Mesendoderm (in vitro differentiated cells): Measurements from ENCODE around the gene KIF9.
A peak's percentile ranks its signal among the peaks of the same experiment; 100 is the strongest.
"Not testable (repeated sequence)": the region's sequence is repeated elsewhere in the genome, so short reads cannot be mapped to it uniquely, and the experiment has no call there.

Source experiments
- DNase-seq: peaks from one replicate; pipeline ENCODE4 v3.0.0; 2013
- H2AK5ac ChIP-seq: 2 replicates; pipeline ENCODE4 v1.6.1; 2013; ENCODE audit warnings: low read length, inconsistent platforms
- H2BK120ac ChIP-seq: 2 replicates; pipeline ENCODE4 v1.6.1; 2013; ENCODE audit warnings: low read depth, mild to moderate bottlenecking, low read length, moderate library complexity, mixed read lengths
- H2BK15ac ChIP-seq: replicated peaks from 2 replicates; pipeline ENCODE4 v1.6.1; 2013; ENCODE audit warnings: low read depth, mild to moderate bottlenecking, moderate library complexity
- H2BK5ac ChIP-seq: 2 replicates; pipeline ENCODE4 v1.6.1; 2013; ENCODE audit warnings: low read length, inconsistent platforms
- H3K18ac ChIP-seq: 2 replicates; pipeline ENCODE4 v1.6.1; 2013; ENCODE audit warnings: mild to moderate bottlenecking, low read length, mixed read lengths
- H3K23ac ChIP-seq: one replicate; pipeline ENCODE4 v1.6.1; 2013; ENCODE audit warnings: low read length
- H3K27ac ChIP-seq: 2 replicates; pipeline ENCODE4 v1.5.1; 2013; ENCODE audit warnings: low read depth, mild to moderate bottlenecking, inconsistent platforms, low read length, moderate library complexity
- H3K27me3 ChIP-seq: 2 replicates; pipeline ENCODE4 v1.6.1; 2013; ENCODE audit warnings: low read length, control low read depth, mild to moderate bottlenecking, inconsistent platforms; ENCODE audit not compliant: insufficient read depth, poor library complexity
- H3K36me3 ChIP-seq: 2 replicates; pipeline ENCODE4 v1.6.1; 2013; ENCODE audit warnings: low read length, inconsistent platforms; ENCODE audit not compliant: control insufficient read depth, insufficient read depth
- H3K4ac ChIP-seq: one replicate; pipeline ENCODE4 v1.6.1; 2013; ENCODE audit warnings: low read depth, mild to moderate bottlenecking, low read length, moderate library complexity
- H3K4me1 ChIP-seq: 2 replicates; pipeline ENCODE4 v1.6.1; 2013; ENCODE audit warnings: low read depth, low read length, inconsistent platforms; ENCODE audit not compliant: control insufficient read depth
- H3K4me2 ChIP-seq: 2 replicates; pipeline ENCODE4 v1.6.1; 2013; ENCODE audit warnings: low read length
- H3K4me3 ChIP-seq: 2 replicates; pipeline ENCODE4 v1.5.1; 2013; ENCODE audit warnings: mild to moderate bottlenecking, low read length
- H3K56ac ChIP-seq: one replicate; pipeline ENCODE4 v1.6.1; 2013; ENCODE audit warnings: low read length
- H3K79me1 ChIP-seq: 2 replicates; pipeline ENCODE4 v1.6.1; 2013; ENCODE audit warnings: low read length, inconsistent platforms
- H3K79me2 ChIP-seq: 2 replicates; pipeline ENCODE4 v1.6.1; 2013; ENCODE audit warnings: mild to moderate bottlenecking, low read length; ENCODE audit not compliant: control insufficient read depth, insufficient read depth
- H3K9ac ChIP-seq: 2 replicates; pipeline ENCODE4 v1.6.1; 2013; ENCODE audit warnings: low read length, inconsistent platforms
- H4K5ac ChIP-seq: one replicate; pipeline ENCODE4 v1.6.1; 2013; ENCODE audit warnings: low read length
- H4K8ac ChIP-seq: one replicate; pipeline ENCODE4 v1.6.1; 2013; ENCODE audit warnings: low read depth, mild to moderate bottlenecking, control low read depth, low read length, moderate library complexity
- WGBS: extraction: QIAGEN DNeasy Blood & Tissue Kit; methylation state at CpG from one replicate; pipeline ENCODE4 v1.1.7; 2013; ENCODE audit warnings: low lambda C conversion rate, missing lambda C conversion rate; ENCODE audit not compliant: insufficient coverage; ENCODE audit errors: extremely low coverage; 5-methylcytosine and 5-hydroxymethylcytosine counted together

KIF9 gene

DNA sequence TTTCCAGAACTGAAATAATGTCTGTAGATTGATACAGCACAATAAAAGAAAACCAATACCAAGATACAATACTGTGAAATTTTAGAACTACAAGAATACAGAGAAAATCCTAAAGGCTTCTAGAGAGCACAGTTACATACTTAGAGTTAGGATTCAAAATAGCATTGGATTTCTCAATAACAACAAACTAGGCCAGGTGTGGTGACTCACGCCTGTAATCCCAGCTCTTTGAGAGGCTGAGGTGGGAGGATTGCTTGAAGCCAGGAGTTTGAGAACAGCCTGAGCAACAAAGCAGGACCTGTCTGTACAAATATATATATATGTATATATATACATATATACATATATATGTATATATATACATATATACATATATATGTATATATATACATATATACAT is 33.6 kb upstream of the KIF9 start:
- H2BK5ac ChIP-seq, H3K23ac ChIP-seq, H3K4me1 ChIP-seq, H3K27ac ChIP-seq, H3K4me2 ChIP-seq, H3K79me2 ChIP-seq, H2BK15ac ChIP-seq, H3K27me3 ChIP-seq, H4K5ac ChIP-seq, H3K36me3 ChIP-seq, DNase-seq, H2BK120ac ChIP-seq, H3K4ac ChIP-seq, H3K9ac ChIP-seq, H3K4me3 ChIP-seq, H3K56ac ChIP-seq, H2AK5ac ChIP-seq, H4K8ac ChIP-seq, H3K79me1 ChIP-seq, H3K18ac ChIP-seq: not testable (repeated sequence)
- no CpG with 5 or more reads among the region's 1 CpG for WGBS

DNA sequence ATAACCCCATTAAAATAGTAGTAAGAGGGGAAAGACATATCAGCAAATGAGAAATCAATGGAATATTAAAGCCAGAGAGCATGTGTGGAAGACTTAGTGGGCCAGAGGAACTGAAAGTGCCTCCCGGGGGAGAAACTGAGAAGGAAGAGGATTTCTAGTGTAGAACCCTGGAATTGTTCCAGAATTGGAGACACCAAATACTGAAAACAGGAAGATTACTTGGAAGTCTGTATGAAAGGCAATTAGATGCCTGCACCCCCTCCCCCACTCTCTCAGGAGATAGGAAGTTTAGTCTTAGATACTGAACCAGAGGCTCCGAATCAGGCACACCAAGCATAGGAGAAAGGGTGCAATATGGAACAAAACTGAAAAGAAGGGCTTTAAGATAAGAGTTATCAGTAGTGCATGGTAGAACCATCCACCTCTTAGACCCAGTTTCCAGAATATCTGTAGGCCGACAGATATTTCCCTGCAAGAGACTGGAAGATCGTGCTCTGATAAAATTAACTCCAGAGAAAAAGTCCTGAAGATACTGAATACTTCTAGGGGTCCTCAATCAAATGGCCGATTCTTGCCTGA is 32.6 kb upstream of the KIF9 start:
- Histone ChIP-seq H3K36me3 (peaks cover 2% of the 10 kb centered on the region), H4K8ac (no peak overlapping the region), H3K9ac (no peak overlapping the region), H3K4ac (no peak overlapping the region), H4K5ac (no peak overlapping the region), H3K79me1 (peaks cover 3% of the 10 kb centered on the region), H2AK5ac (no peak overlapping the region), H3K56ac (no peak overlapping the region), H3K27ac (no peak overlapping the region), H3K18ac (no peak overlapping the region), H3K79me2 (peaks cover under 1% of the 10 kb centered on the region), H3K27me3 (no peaks in the 10 kb centered on the region), H3K4me3 (no peak overlapping the region), H3K23ac (no peak overlapping the region), H2BK15ac (no peak overlapping the region), H3K4me1 (peaks cover 3% of the 10 kb centered on the region), H2BK5ac (no peak overlapping the region), H2BK120ac (no peak overlapping the region), H3K4me2 (no peak overlapping the region)
- WGBS: no CpG with 5 or more reads among the region's 5 CpGs
- peak; percentile 10 for DNase-seq

DNA sequence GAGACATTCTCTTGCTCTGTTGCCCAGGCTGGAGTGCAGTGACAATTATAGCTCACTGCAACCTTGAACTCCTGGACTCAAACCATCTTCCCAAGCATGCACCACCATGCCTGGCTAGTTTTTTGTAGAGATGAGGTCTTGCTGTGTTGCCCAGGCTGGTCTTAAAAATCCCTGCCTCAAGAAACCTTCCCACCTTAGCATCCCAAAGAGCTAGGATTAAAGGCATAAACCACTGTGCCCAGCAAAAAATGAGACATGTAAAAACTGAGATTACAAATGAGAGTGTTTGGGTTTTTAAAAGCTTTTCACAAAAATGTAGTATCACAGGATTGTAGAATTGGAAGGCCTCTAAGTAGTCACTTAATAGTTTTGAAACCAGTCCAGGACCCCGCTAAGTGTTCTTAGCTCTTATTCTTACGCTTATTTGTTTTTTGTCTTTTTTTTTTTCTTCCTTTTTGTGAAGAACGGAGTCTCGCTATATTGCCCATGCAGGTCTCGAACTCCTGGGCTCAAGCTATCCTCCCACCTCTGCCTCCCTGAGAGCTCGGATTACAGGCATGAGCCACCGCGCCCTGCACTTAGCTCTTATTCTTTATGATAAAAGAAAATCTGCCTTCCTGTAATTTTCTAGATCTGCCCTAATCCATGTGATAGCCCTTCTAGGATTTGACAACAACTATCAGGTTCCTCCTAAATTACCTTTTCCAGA is 31.6 kb upstream of the KIF9 start:
- no CpG with 5 or more reads among the region's 8 CpGs for WGBS
- no peak for DNase-seq

DNA sequence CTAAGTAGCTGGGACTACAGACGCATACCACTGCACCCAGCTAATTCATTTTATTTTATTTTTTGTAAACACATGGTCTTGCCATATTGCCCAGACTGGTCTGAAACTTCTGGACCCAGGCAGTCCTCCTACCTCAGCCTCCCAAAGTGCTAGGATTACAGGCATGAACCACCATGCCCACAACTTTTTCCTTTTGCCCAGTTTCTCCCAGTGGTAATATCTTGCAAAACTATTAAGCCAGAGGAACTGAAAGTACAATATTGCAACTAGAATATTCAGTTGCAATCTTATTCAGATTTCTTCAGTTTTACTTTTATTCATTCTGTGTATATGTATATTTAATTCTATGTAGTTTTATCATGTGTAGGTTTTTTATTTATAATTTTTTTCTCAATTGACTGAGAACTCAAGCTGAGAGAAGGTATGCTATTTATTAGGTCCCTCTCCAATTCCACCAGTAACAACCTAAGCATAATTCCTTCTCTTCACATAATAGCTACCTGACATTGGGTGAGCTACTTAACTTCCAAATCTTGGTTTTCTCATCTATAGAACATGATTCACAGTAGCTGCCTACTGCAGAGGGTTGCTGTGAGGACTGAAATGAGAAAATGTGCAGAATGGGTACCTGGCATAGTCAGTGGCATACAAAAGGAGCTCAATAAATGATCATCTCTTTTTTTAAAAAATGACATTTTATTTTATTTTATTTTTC is 30.9 kb upstream of the KIF9 start:
- Histone ChIP-seq H2AK5ac (no peak overlapping the region), H3K9ac (no peak overlapping the region), H3K23ac (no peak overlapping the region), H2BK15ac (no peak overlapping the region), H3K4me3 (no peak overlapping the region), H3K79me1 (peaks cover 3% of the 10 kb centered on the region), H4K8ac (no peak overlapping the region), H3K56ac (no peak overlapping the region), H3K36me3 (no peaks in the 10 kb centered on the region), H3K4me1 (peaks cover 3% of the 10 kb centered on the region), H3K4ac (no peak overlapping the region), H4K5ac (no peak overlapping the region), H2BK5ac (no peak overlapping the region), H2BK120ac (no peak overlapping the region), H3K18ac (no peak overlapping the region), H3K4me2 (no peak overlapping the region), H3K27me3 (no peaks in the 10 kb centered on the region), H3K27ac (no peak overlapping the region), H3K79me2 (peaks cover 2% of the 10 kb centered on the region)
- no CpG with 5 or more reads among the region's 1 CpG for WGBS
- DNase-seq: no peak

More for the DNA sequence above, 31.6 kb upstream of the KIF9 start:
- Histone ChIP-seq H3K4me1 (peaks cover 3% of the 10 kb centered on the region), H2BK5ac (no peak overlapping the region), H3K4me2 (no peak overlapping the region), H3K23ac (no peak overlapping the region), H3K56ac (no peak overlapping the region), H3K9ac (no peak overlapping the region), H2AK5ac (no peak overlapping the region), H3K79me1 (peaks cover 3% of the 10 kb centered on the region), H3K79me2 (peaks cover 2% of the 10 kb centered on the region), H3K36me3 (no peaks in the 10 kb centered on the region), H3K18ac (no peak overlapping the region), H2BK120ac (no peak overlapping the region), H4K8ac (no peak overlapping the region), H3K4me3 (no peak overlapping the region), H4K5ac (no peak overlapping the region), H2BK15ac (no peak overlapping the region), H3K4ac (no peak overlapping the region), H3K27me3 (no peaks in the 10 kb centered on the region), H3K27ac (no peak overlapping the region)

DNA sequence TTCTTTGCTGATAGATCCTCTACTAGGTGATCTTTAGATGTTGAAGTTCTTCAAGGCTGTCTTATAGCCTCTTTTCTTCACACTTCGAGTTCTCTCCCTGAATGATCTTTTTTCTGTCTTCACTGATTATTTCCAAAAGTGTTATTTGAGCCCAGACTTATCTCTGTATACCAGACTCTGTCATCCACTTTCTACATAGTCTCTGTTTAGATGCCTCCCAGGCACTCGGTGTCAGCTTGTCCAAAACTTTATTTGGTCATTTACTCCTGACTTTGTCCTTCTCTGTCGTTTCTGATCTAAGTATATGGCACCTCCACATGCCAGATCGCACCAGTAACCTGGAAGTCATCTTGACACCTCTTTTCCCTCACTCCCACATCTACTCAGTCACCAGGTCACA is 27.8 kb upstream of the KIF9 start:
- Histone ChIP-seq H2AK5ac (no peak overlapping the region), H3K4ac (no peak overlapping the region), H3K27ac (no peak overlapping the region), H3K23ac (no peak overlapping the region), H3K27me3 (no peaks in the 10 kb centered on the region), H3K79me1 (peaks cover 3% of the 10 kb centered on the region), H3K36me3 (no peaks in the 10 kb centered on the region), H3K56ac (no peak overlapping the region), H3K18ac (no peak overlapping the region), H2BK15ac (no peak overlapping the region), H4K5ac (no peak overlapping the region), H4K8ac (no peak overlapping the region), H3K9ac (no peak overlapping the region), H3K4me2 (no peak overlapping the region), H3K4me1 (peaks cover 3% of the 10 kb centered on the region), H3K4me3 (no peak overlapping the region), H2BK120ac (no peak overlapping the region), H2BK5ac (no peak overlapping the region), H3K79me2 (peaks cover 2% of the 10 kb centered on the region)
- DNase-seq: no peak
- WGBS: no CpG with 5 or more reads among the region's 4 CpGs
